GM23338 (cell line): Measurements from ENCODE around the gene YPEL4. TPM values are rescaled to one million over a fixed set of nuclear protein-coding genes. Genes with fewer than 3 reads are reported as not detected.
A peak's percentile ranks its signal among the peaks of the same experiment; 100 is the strongest.

Source experiments
- ATAC-seq: fragments of 200-7000 bp; cut with Tn5 transposase; 3 replicates; pipeline ENCODE4 v1.9.1; 2020
- DNase-seq: peaks from one replicate; pipeline ENCODE4 v3.0.0-alpha.2; 2015; ENCODE audit warnings: low spot score
- H2AFZ ChIP-seq: fragments of 200-600 bp; sonication (generic); 2 replicates; pipeline ENCODE4 v1.8.0; 2016; ENCODE audit warnings: antibody characterized with exemption, mild to moderate bottlenecking, moderate library complexity
- H3F3A ChIP-seq: fragments of 200-600 bp; sonication (generic); replicated peaks from 2 replicates; pipeline ENCODE4 v1.8.0; 2017; ENCODE audit warnings: antibody characterized with exemption, mixed run types, low read depth
- H3K27ac ChIP-seq: fragments of 200-600 bp; sonication (generic); 2 replicates; pipeline ENCODE4 v1.6.1; 2016; ENCODE audit warnings: low read depth
- H3K27me3 ChIP-seq: fragments of 200-600 bp; sonication (generic); 2 replicates; pipeline ENCODE4 v1.8.0; 2016; ENCODE audit warnings: mild to moderate bottlenecking, mixed run types, moderate library complexity; ENCODE audit not compliant: insufficient read depth
- H3K36me3 ChIP-seq: fragments of 200-600 bp; sonication (generic); 2 replicates; pipeline ENCODE4 v1.8.0; 2016; ENCODE audit warnings: mild to moderate bottlenecking; ENCODE audit not compliant: insufficient read depth
- H3K4me1 ChIP-seq: fragments of 200-600 bp; sonication (generic); 2 replicates; pipeline ENCODE4 v1.8.0; 2016; ENCODE audit warnings: mild to moderate bottlenecking, moderate library complexity; ENCODE audit not compliant: insufficient read depth
- H3K4me2 ChIP-seq: fragments of 200-600 bp; sonication (generic); 2 replicates; pipeline ENCODE4 v1.7.1; 2017; ENCODE audit warnings: mixed run types
- H3K4me3 ChIP-seq: fragments of 200-600 bp; sonication (generic); 2 replicates; pipeline ENCODE4 v1.6.1; 2016; ENCODE audit warnings: mixed run types
- H3K79me2 ChIP-seq: fragments of 200-600 bp; sonication (generic); replicated peaks from 2 replicates; pipeline ENCODE4 v1.8.0; 2017; ENCODE audit warnings: mild to moderate bottlenecking; ENCODE audit not compliant: insufficient read depth
- H3K9me2 ChIP-seq: fragments of 200-600 bp; sonication (generic); 2 replicates; pipeline ENCODE4 v1.8.0; 2017; ENCODE audit not compliant: insufficient read depth
- H4K20me1 ChIP-seq: fragments of 200-600 bp; sonication (generic); replicated peaks from 2 replicates; pipeline ENCODE4 v1.8.0; 2017; ENCODE audit warnings: mild to moderate bottlenecking; ENCODE audit not compliant: insufficient read depth
- H3K27ac Mint-ChIP-seq: 2 replicates; pipeline ENCODE4 v1.8.0; 2020; ENCODE audit warnings: inconsistent platforms, mild to moderate bottlenecking, moderate library complexity, mixed read lengths
- H3K27me3 Mint-ChIP-seq: 3 replicates; pipeline ENCODE4 v1.8.0; 2022; ENCODE audit warnings: low read depth, mild to moderate bottlenecking, moderate library complexity, mixed read lengths, inconsistent platforms; ENCODE audit not compliant: insufficient read depth, poor library complexity
- H3K36me3 Mint-ChIP-seq: 3 replicates; pipeline ENCODE4 v1.8.0; 2021; ENCODE audit warnings: low read depth, mild to moderate bottlenecking, inconsistent platforms, moderate library complexity, mixed read lengths
- H3K4me1 Mint-ChIP-seq: 3 replicates; pipeline ENCODE4 v1.8.0; 2020; ENCODE audit warnings: mild to moderate bottlenecking, inconsistent platforms, mixed read lengths
- H3K4me3 Mint-ChIP-seq: 3 replicates; pipeline ENCODE4 v1.8.0; 2021; ENCODE audit warnings: moderate library complexity, mild to moderate bottlenecking, inconsistent platforms, mixed read lengths
- H3K9me3 Mint-ChIP-seq: 3 replicates; pipeline ENCODE4 v1.8.0; 2020; ENCODE audit warnings: moderate library complexity, mild to moderate bottlenecking, inconsistent platforms, mixed read lengths
- CREB1 ChIP-seq: fragments of 250-450 bp; sonication (Bioruptor Pico); IDR thresholded peaks from 2 replicates; pipeline ENCODE4 v1.5.0; 2020; ENCODE audit warnings: low read depth, mild to moderate bottlenecking, moderate library complexity
- EZH2 ChIP-seq: fragments of 200-600 bp; sonication (generic); IDR thresholded peaks from one replicate; pipeline ENCODE4 v1.8.0; 2017; ENCODE audit warnings: antibody characterized with exemption, mild to moderate bottlenecking, low read depth; ENCODE audit not compliant: unreplicated experiment
- EZH2phosphoT487 ChIP-seq: fragments of 200-600 bp; sonication (generic); IDR thresholded peaks from one replicate; pipeline ENCODE4 v1.8.1; 2018; ENCODE audit warnings: antibody characterized with exemption; ENCODE audit not compliant: unreplicated experiment
- JUNB ChIP-seq: IDR thresholded peaks from one replicate; pipeline ENCODE4 v1.6.1; 2016; ENCODE audit warnings: antibody characterized with exemption; ENCODE audit not compliant: unreplicated experiment
- NANOG ChIP-seq: IDR thresholded peaks from 2 replicates; pipeline ENCODE4 v1.6.1; 2016; ENCODE audit warnings: antibody characterized with exemption, borderline replicate concordance
- POLR2AphosphoS5 ChIP-seq: IDR thresholded peaks from 2 replicates; pipeline ENCODE4 v1.6.1; 2016; ENCODE audit warnings: antibody characterized with exemption, low read depth
- STAT1 ChIP-seq: IDR thresholded peaks from one replicate; pipeline ENCODE4 v1.6.1; 2016; ENCODE audit warnings: antibody characterized with exemption; ENCODE audit not compliant: unreplicated experiment
- ZNF114 ChIP-seq: fragments of 250-450 bp; sonication (Bioruptor Pico); IDR thresholded peaks from 2 replicates; pipeline ENCODE4 v1.5.0; 2020; ENCODE audit warnings: mild to moderate bottlenecking, moderate library complexity
- ZNF331 ChIP-seq: fragments of 250-450 bp; sonication (Bioruptor Pico); IDR thresholded peaks from 2 replicates; pipeline ENCODE4 v1.5.0; 2020; ENCODE audit warnings: low read depth, mild to moderate bottlenecking, moderate library complexity
- polyA plus RNA-seq: library from polyadenylated mRNA; unstranded; fragments of >200 nt; fragmentation: Nextera tagmentation; extraction: Ambion mirVana; gene quantifications from 2 replicates; pipeline ENCODE4 v1.2.1, GENCODE V29; 2016
- total RNA-seq: library from RNA; depleted of rRNA; stranded (reverse); fragments of >200 nt; shearing (Covaris generic); gene quantifications from 2 replicates; pipeline ENCODE4 v1.2.3, GENCODE V29; 2014
- TF ChIP-seq, protein P1 (sequence below), 2 experiments: fragments of 200-600 bp in 1 of 2; sonication (generic) in 1 of 2; conservative IDR thresholded peaks; 2 replicates each; pipeline versions ENCODE4 v1.5.1 to v1.6.1; 2016 to 2017; ENCODE audit warnings: antibody characterized with exemption in 2 of 2, low read depth in 2 of 2, mild to moderate bottlenecking in 2 of 2, moderate library complexity in 1 of 2
- TF ChIP-seq, protein P2 (sequence below): IDR thresholded peaks from one replicate; pipeline ENCODE4 v1.6.1; 2018; ENCODE audit warnings: antibody characterized with exemption; ENCODE audit not compliant: unreplicated experiment
- TF ChIP-seq, protein P3 (sequence below): fragments of 250-450 bp; sonication (Bioruptor Pico); IDR thresholded peaks from 2 replicates; pipeline ENCODE4 v1.5.0; 2020; ENCODE audit warnings: mild to moderate bottlenecking, moderate library complexity
- TF ChIP-seq, protein P4 (sequence below): IDR thresholded peaks from 2 replicates; pipeline ENCODE4 v1.6.1; 2016; ENCODE audit warnings: antibody characterized with exemption

The YPEL4 gene
- total and polyA plus RNA-seq, 2 experiments from 2014 or later = 1.1 TPM; not detected in 1

DNA sequence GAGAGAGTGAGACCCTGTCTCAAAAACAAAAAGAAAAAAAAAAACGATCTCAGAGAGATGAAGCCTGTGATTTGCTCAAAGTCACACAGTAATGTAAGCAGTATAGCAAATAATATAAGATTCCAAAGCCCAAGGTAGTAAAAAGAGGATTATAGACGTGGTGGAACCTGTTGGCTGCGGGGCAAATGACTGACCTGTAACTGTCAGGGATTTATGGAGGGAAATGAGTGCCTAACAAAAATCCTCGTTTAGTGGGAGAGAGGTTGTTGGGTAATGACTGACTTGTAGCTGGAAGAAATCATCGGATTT, 7.1 kb upstream of the YPEL4 start:
- Mint-ChIP-seq H3K4me3 (peak overlapping the region; percentile 99), H3K27ac (no peak overlapping the region), H3K4me1 (peaks cover 19% of the 10 kb centered on the region), H3K9me3 (no peaks in the 10 kb centered on the region; the same call in 2 of the 3 replicates), H3K27me3 (peaks cover 23% of the 10 kb centered on the region), H3K36me3 (peaks cover 25% of the 10 kb centered on the region)
- 0 out of 2 replicates have a peak, but pooled peaks cover 4% of the 10 kb centered on the region for H4K20me1 ChIP-seq
- H3K79me2 ChIP-seq = peaks cover 19% of the 10 kb centered on the region
- no peak for DNase-seq
- H3F3A ChIP-seq = 0 out of 2 replicates have a peak, but pooled peaks cover 3% of the 10 kb centered on the region
- H2AFZ ChIP-seq = no peak overlapping the region
- ATAC-seq = no peak
- peak overlapping the region; percentile 81 for H3K4me3 ChIP-seq
- H3K9me2 ChIP-seq = no peaks in the 10 kb centered on the region
- TF ChIP-seq, protein P1, sequence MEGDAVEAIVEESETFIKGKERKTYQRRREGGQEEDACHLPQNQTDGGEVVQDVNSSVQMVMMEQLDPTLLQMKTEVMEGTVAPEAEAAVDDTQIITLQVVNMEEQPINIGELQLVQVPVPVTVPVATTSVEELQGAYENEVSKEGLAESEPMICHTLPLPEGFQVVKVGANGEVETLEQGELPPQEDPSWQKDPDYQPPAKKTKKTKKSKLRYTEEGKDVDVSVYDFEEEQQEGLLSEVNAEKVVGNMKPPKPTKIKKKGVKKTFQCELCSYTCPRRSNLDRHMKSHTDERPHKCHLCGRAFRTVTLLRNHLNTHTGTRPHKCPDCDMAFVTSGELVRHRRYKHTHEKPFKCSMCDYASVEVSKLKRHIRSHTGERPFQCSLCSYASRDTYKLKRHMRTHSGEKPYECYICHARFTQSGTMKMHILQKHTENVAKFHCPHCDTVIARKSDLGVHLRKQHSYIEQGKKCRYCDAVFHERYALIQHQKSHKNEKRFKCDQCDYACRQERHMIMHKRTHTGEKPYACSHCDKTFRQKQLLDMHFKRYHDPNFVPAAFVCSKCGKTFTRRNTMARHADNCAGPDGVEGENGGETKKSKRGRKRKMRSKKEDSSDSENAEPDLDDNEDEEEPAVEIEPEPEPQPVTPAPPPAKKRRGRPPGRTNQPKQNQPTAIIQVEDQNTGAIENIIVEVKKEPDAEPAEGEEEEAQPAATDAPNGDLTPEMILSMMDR (conservative IDR thresholded peaks at IDR 0.05; ENCODE audit: low read depth in 2 of 2) = no peak
- TF ChIP-seq ZNF114 (CRISPR knock-in tag) (no peak), JUNB (no peak), EZH2 (no peak), EZH2phosphoT487 (no peak), STAT1 (no peak), NANOG (no peak), ZNF331 (CRISPR knock-in tag) (no peak), CREB1 (no peak), POLR2AphosphoS5 (no peak)
- TF ChIP-seq, protein P2, sequence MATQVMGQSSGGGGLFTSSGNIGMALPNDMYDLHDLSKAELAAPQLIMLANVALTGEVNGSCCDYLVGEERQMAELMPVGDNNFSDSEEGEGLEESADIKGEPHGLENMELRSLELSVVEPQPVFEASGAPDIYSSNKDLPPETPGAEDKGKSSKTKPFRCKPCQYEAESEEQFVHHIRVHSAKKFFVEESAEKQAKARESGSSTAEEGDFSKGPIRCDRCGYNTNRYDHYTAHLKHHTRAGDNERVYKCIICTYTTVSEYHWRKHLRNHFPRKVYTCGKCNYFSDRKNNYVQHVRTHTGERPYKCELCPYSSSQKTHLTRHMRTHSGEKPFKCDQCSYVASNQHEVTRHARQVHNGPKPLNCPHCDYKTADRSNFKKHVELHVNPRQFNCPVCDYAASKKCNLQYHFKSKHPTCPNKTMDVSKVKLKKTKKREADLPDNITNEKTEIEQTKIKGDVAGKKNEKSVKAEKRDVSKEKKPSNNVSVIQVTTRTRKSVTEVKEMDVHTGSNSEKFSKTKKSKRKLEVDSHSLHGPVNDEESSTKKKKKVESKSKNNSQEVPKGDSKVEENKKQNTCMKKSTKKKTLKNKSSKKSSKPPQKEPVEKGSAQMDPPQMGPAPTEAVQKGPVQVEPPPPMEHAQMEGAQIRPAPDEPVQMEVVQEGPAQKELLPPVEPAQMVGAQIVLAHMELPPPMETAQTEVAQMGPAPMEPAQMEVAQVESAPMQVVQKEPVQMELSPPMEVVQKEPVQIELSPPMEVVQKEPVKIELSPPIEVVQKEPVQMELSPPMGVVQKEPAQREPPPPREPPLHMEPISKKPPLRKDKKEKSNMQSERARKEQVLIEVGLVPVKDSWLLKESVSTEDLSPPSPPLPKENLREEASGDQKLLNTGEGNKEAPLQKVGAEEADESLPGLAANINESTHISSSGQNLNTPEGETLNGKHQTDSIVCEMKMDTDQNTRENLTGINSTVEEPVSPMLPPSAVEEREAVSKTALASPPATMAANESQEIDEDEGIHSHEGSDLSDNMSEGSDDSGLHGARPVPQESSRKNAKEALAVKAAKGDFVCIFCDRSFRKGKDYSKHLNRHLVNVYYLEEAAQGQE = no peak
- TF ChIP-seq, protein P3, sequence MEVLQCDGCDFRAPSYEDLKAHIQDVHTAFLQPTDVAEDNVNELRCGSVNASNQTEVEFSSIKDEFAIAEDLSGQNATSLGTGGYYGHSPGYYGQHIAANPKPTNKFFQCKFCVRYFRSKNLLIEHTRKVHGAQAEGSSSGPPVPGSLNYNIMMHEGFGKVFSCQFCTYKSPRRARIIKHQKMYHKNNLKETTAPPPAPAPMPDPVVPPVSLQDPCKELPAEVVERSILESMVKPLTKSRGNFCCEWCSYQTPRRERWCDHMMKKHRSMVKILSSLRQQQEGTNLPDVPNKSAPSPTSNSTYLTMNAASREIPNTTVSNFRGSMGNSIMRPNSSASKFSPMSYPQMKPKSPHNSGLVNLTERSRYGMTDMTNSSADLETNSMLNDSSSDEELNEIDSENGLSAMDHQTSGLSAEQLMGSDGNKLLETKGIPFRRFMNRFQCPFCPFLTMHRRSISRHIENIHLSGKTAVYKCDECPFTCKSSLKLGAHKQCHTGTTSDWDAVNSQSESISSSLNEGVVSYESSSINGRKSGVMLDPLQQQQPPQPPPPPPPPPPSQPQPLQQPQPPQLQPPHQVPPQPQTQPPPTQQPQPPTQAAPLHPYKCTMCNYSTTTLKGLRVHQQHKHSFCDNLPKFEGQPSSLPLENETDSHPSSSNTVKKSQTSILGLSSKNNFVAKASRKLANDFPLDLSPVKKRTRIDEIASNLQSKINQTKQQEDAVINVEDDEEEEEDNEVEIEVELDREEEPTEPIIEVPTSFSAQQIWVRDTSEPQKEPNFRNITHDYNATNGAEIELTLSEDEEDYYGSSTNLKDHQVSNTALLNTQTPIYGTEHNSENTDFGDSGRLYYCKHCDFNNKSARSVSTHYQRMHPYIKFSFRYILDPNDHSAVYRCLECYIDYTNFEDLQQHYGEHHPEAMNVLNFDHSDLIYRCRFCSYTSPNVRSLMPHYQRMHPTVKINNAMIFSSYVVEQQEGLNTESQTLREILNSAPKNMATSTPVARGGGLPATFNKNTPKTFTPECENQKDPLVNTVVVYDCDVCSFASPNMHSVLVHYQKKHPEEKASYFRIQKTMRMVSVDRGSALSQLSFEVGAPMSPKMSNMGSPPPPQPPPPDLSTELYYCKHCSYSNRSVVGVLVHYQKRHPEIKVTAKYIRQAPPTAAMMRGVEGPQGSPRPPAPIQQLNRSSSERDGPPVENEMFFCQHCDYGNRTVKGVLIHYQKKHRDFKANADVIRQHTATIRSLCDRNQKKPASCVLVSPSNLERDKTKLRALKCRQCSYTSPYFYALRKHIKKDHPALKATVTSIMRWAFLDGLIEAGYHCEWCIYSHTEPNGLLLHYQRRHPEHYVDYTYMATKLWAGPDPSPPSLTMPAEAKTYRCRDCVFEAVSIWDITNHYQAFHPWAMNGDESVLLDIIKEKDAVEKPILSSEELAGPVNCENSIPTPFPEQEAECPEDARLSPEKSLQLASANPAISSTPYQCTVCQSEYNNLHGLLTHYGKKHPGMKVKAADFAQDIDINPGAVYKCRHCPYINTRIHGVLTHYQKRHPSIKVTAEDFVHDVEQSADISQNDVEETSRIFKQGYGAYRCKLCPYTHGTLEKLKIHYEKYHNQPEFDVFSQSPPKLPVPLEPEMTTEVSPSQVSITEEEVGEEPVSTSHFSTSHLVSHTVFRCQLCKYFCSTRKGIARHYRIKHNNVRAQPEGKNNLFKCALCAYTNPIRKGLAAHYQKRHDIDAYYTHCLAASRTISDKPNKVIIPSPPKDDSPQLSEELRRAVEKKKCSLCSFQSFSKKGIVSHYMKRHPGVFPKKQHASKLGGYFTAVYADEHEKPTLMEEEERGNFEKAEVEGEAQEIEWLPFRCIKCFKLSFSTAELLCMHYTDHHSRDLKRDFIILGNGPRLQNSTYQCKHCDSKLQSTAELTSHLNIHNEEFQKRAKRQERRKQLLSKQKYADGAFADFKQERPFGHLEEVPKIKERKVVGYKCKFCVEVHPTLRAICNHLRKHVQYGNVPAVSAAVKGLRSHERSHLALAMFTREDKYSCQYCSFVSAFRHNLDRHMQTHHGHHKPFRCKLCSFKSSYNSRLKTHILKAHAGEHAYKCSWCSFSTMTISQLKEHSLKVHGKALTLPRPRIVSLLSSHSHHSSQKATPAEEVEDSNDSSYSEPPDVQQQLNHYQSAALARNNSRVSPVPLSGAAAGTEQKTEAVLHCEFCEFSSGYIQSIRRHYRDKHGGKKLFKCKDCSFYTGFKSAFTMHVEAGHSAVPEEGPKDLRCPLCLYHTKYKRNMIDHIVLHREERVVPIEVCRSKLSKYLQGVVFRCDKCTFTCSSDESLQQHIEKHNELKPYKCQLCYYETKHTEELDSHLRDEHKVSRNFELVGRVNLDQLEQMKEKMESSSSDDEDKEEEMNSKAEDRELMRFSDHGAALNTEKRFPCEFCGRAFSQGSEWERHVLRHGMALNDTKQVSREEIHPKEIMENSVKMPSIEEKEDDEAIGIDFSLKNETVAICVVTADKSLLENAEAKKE (CRISPR knock-in tag) = no peak
- TF ChIP-seq, protein P4, sequence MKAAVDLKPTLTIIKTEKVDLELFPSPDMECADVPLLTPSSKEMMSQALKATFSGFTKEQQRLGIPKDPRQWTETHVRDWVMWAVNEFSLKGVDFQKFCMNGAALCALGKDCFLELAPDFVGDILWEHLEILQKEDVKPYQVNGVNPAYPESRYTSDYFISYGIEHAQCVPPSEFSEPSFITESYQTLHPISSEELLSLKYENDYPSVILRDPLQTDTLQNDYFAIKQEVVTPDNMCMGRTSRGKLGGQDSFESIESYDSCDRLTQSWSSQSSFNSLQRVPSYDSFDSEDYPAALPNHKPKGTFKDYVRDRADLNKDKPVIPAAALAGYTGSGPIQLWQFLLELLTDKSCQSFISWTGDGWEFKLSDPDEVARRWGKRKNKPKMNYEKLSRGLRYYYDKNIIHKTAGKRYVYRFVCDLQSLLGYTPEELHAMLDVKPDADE = no peak
- H3K27ac ChIP-seq = no peak overlapping the region
- H3K4me1 ChIP-seq = peaks cover 7% of the 10 kb centered on the region
- H3K4me2 ChIP-seq = peak overlapping the region; percentile 68
- peaks cover 18% of the 10 kb centered on the region for H3K36me3 ChIP-seq
- peaks cover 22% of the 10 kb centered on the region for H3K27me3 ChIP-seq
